Breast epithelium (tissue), 4 donors: ENCODE measurements around the gene RAC3. TPM values are rescaled to one million over a fixed set of nuclear protein-coding genes. Genes with fewer than 3 reads are reported as not detected.

ENCODE experiments used
- DNase-seq, 2 donors: peaks; one replicate each; pipeline ENCODE4 v3.0.0-alpha.2; 2019; ENCODE audit warnings: low spot score in 2 of 2
- H3K27ac ChIP-seq, 2 donors: fragments of 200-600 bp; sonication (generic) in 1 of 2; one replicate each; pipeline ENCODE4 v1.5.1; 2016 to 2019; ENCODE audit warnings: mild to moderate bottlenecking in 1 of 2
- H3K27me3 ChIP-seq, 2 donors: fragments of 200-600 bp; sonication (generic) in 1 of 2; one replicate each; pipeline versions ENCODE4 v1.5.1 to v1.6.0; 2017 to 2019; ENCODE audit warnings: control low read depth in 1 of 2, mild to moderate bottlenecking in 1 of 2
- H3K36me3 ChIP-seq: fragments of 200-600 bp; one replicate; pipeline ENCODE4 v1.5.1; 2019
- H3K4me1 ChIP-seq, 2 donors: fragments of 200-600 bp; sonication (generic); one replicate each; pipeline ENCODE4 v1.5.1; 2016 to 2019; ENCODE audit warnings: control low read depth in 1 of 2
- H3K4me3 ChIP-seq, 3 donors: fragments of 200-600 bp; sonication (generic); 1 replicate in 2 of 3; 2 replicates in 1 of 3; pipeline ENCODE4 v1.5.1; 2016 to 2019; ENCODE audit warnings: mild to moderate bottlenecking in 3 of 3, moderate library complexity in 2 of 3
- H3K9me3 ChIP-seq, 2 donors: fragments of 200-600 bp; sonication (generic) in 1 of 2; one replicate each; pipeline ENCODE4 v1.5.1; 2016 to 2019; ENCODE audit warnings: control low read depth in 1 of 2
- POLR2A ChIP-seq: fragments of 450-650 bp; IDR thresholded peaks from one replicate; pipeline ENCODE4 v1.6.1; 2016; ENCODE audit warnings: antibody characterized with exemption, mild to moderate bottlenecking, moderate library complexity
- POLR2AphosphoS5 ChIP-seq, 3 donors: sonication (generic); formaldehyde crosslinking; IDR thresholded peaks; one replicate each; pipeline ENCODE4 v1.6.1; 2017; ENCODE audit warnings: antibody characterized with exemption in 3 of 3
- intact Hi-C: fragments of 100-400 bp; cut with DNase I; formaldehyde crosslinking; loops from one replicate; pipeline ENCODE4 v1.15.1; 2023; ENCODE audit warnings: low total_unique reads
- total RNA-seq, 3 donors: library from RNA; depleted of rRNA; stranded (reverse); fragments of >200 nt; gene quantifications; one replicate each; pipeline ENCODE4 v1.1.0, GENCODE V29; 2016
- TF ChIP-seq, protein P1 (sequence below), 3 donors: fragments of 450-650 bp; IDR thresholded peaks; one replicate each; pipeline ENCODE4 v1.5.1; 2016 to 2017; ENCODE audit warnings: antibody characterized with exemption in 3 of 3, mild to moderate bottlenecking in 3 of 3, moderate library complexity in 3 of 3

RAC3 gene
- total RNA-seq, 3 donors from 2014 or later: 7.6 to 23.0 (median 16.1) TPM

DNA sequence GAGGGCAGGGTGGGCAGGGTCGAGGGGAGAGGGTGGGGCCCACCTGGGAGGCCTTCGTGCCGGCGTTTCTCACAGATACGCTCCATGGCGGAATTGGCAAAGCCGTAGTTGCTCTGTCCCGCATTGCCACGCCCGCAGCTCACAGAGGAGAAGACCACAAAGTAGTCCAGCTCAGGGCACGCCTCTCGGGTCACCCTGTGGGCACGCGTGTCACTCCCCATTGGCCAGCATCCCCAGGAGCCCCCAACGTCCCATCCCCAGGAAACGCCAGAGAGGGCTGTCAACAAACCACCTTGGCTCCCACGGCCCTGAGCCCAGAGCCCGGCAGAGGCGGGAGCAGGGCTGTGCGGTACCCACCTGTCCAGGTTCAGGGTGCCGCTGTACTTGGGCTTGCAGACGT lies 50.5 kb downstream of the RAC3 start:
- Histone ChIP-seq H3K4me1 (no peaks in the 10 kb centered on the region), H3K27ac (no peak overlapping the region), H3K9me3 (no peaks in the 10 kb centered on the region), H3K36me3 (peaks cover 49% of the 10 kb centered on the region), H3K27me3 (no peaks in the 10 kb centered on the region), H3K4me3 (no peak overlapping the region)
- intact Hi-C loops: loop anchor here (10.0 kb wide), 1 partner anchor 47 kb away; the partner anchor contains the start of genes DCXR and RAC3
- TF ChIP-seq POLR2AphosphoS5 (IDR thresholded peaks at IDR 0.05) (no peak), POLR2A (no peak)
- TF ChIP-seq, protein P1, sequence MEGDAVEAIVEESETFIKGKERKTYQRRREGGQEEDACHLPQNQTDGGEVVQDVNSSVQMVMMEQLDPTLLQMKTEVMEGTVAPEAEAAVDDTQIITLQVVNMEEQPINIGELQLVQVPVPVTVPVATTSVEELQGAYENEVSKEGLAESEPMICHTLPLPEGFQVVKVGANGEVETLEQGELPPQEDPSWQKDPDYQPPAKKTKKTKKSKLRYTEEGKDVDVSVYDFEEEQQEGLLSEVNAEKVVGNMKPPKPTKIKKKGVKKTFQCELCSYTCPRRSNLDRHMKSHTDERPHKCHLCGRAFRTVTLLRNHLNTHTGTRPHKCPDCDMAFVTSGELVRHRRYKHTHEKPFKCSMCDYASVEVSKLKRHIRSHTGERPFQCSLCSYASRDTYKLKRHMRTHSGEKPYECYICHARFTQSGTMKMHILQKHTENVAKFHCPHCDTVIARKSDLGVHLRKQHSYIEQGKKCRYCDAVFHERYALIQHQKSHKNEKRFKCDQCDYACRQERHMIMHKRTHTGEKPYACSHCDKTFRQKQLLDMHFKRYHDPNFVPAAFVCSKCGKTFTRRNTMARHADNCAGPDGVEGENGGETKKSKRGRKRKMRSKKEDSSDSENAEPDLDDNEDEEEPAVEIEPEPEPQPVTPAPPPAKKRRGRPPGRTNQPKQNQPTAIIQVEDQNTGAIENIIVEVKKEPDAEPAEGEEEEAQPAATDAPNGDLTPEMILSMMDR (IDR thresholded peaks at IDR 0.05): no peak
- no peak for DNase-seq

DNA sequence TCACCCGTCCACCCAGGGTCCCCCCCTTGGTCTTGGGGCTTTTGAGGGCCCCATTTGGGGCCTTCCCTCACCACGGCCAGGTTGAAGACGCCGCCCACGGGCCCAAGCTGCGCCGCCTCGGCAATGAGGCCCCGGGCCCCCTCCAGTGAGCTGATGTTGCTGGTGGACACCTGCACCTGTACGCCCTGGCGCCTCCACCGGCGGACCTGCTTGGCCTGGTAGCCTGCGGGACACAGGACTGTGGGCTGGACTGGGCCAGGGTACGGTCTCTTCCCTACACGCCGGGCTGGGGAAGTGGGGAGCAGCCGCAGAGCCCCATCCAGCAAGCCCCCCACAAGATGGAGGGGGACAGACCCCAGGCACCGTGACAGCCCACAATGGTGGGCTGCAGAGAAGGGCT lies 51.0 kb downstream of the RAC3 start:
- no peaks in the 10 kb centered on the region for H3K27me3 ChIP-seq
- H3K36me3 ChIP-seq: peaks cover 53% of the 10 kb centered on the region
- intact Hi-C loops: loop anchor here (10.0 kb wide), 1 partner anchor 48 kb away; the partner anchor contains the start of genes DCXR and RAC3

DNA sequence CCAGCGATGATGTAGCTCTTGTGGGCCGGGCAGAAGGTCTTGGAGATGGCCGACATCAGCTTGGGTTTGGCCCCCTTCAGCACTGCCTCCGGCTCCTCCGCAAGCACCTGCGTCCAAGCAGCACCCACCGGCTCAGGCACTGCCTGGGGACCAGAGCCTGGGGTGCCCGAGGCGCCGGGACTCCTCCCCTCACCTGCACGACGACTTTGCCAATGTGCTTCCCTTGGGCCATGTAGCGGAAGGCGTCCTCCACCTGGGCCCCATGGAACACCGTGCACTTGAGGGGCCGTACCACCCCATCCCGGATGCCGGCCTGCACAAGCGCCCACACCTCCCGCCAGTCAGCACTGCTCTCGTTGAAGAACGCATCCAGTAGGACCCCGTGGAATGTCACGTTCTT lies 51.5 kb downstream of the RAC3 start:
- no peaks in the 10 kb centered on the region for H3K27me3 ChIP-seq
- H3K9me3 ChIP-seq: no peaks in the 10 kb centered on the region
- DNase-seq: no peak
- no peak overlapping the region for H3K4me3 ChIP-seq
- TF ChIP-seq POLR2A (no peak), POLR2AphosphoS5 (IDR thresholded peaks at IDR 0.05) (no peak)
- TF ChIP-seq, protein P1 (IDR thresholded peaks at IDR 0.05): no peak
- intact Hi-C loops: loop anchor here (10.0 kb wide), 1 partner anchor 48 kb away; the partner anchor contains the start of genes DCXR and RAC3
- H3K36me3 ChIP-seq: peaks cover 57% of the 10 kb centered on the region
- H3K27ac ChIP-seq: no peak overlapping the region
- H3K4me1 ChIP-seq: no peaks in the 10 kb centered on the region

More for the DNA sequence above, 51.0 kb downstream of the RAC3 start:
- Histone ChIP-seq H3K9me3 (no peaks in the 10 kb centered on the region), H3K27ac (no peak overlapping the region), H3K4me3 (no peak overlapping the region), H3K4me1 (no peaks in the 10 kb centered on the region)
- DNase-seq: no peak
- no peak for TF ChIP-seq POLR2A
- TF ChIP-seq POLR2AphosphoS5 (IDR thresholded peaks at IDR 0.05): no peak
- TF ChIP-seq, protein P1 (IDR thresholded peaks at IDR 0.05): no peak

Other genes with a start within 250 kb of the RAC3 start
- gene GCGR, start 227.5 kb upstream of the RAC3 start, total RNA-seq: not detected
- 10 to 100 TPM; 51.2 to 81.0 (median 67.5) TPM for gene MCRIP1, start 198.4 kb upstream of the RAC3 start, total RNA-seq
- gene PPP1R27, start 196.6 kb upstream of the RAC3 start, total RNA-seq: not detected
- gene P4HB, start 171.1 kb upstream of the RAC3 start, total RNA-seq: 100 to 1,000 TPM; 374 to 475 (median 466) TPM
- 100 to 1,000 TPM in 2 of 3 donors, 10 to 100 TPM in 1; 67.0 to 135 (median 124) TPM for gene ARHGDIA, start 160.3 kb upstream of the RAC3 start, total RNA-seq
- 10 to 100 TPM; 37.4 to 69.5 (median 50.9) TPM for gene ALYREF, start 140.1 kb upstream of the RAC3 start, total RNA-seq
- gene ANAPC11, start 140.0 kb upstream of the RAC3 start, total RNA-seq: 100 to 1,000 TPM in 2 of 3 donors, 10 to 100 TPM in 1; 99.7 to 127 (median 117) TPM
- 1 to 10 TPM in 1 of 3 donors, not detected in 2; 2.0 TPM for gene NPB, start 129.4 kb upstream of the RAC3 start, total RNA-seq
- gene PCYT2, start 120.3 kb upstream of the RAC3 start, total RNA-seq: 10 to 100 TPM; 22.9 to 69.4 (median 35.9) TPM
- gene SIRT7, start 113.5 kb upstream of the RAC3 start, total RNA-seq: 10 to 100 TPM; 20.6 to 27.2 (median 25.8) TPM
- 10 to 100 TPM; 12.3 to 15.2 (median 14.1) TPM for gene MAFG, start 103.9 kb upstream of the RAC3 start, total RNA-seq
- gene PYCR1, start 94.4 kb upstream of the RAC3 start, total RNA-seq: 10 to 100 TPM in 2 of 3 donors, 1 to 10 TPM in 1; 3.0 to 30.2 (median 15.5) TPM
- gene MYADML2, start 84.4 kb upstream of the RAC3 start, total RNA-seq: not detected
- gene NOTUM, start 70.5 kb upstream of the RAC3 start, total RNA-seq: under 1 TPM in 1 of 3 donors, not detected in 2; 0.29 TPM
- gene ASPSCR1, start 54.0 kb upstream of the RAC3 start, total RNA-seq: 10 to 100 TPM; 15.4 to 31.8 (median 17.9) TPM
- 10 to 100 TPM; 79.5 to 94.7 (median 92.5) TPM for gene CENPX, start 8.8 kb upstream of the RAC3 start, total RNA-seq
- 10 to 100 TPM in 2 of 3 donors, 1 to 10 TPM in 1; 8.0 to 18.7 (median 14.7) TPM for gene LRRC45, start 8.4 kb upstream of the RAC3 start, total RNA-seq
- 100 to 1,000 TPM; 202 to 484 (median 228) TPM for gene DCXR, start 6.0 kb downstream of the RAC3 start, total RNA-seq
- gene RFNG, start 20.1 kb downstream of the RAC3 start, total RNA-seq: 10 to 100 TPM; 30.5 to 49.4 (median 31.8) TPM
- 10 to 100 TPM; 68.8 to 95.4 (median 94.4) TPM for gene GPS1, start 20.2 kb downstream of the RAC3 start, total RNA-seq
- gene DUS1L, start 34.1 kb downstream of the RAC3 start, total RNA-seq: 10 to 100 TPM; 55.0 to 96.4 (median 82.0) TPM
- 100 to 1,000 TPM in 1 of 3 donors, 10 to 100 TPM in 2; 95.4 to 590 (median 98.6) TPM for gene FASN, start 66.6 kb downstream of the RAC3 start, total RNA-seq
- gene CCDC57, start 181.2 kb downstream of the RAC3 start, total RNA-seq: 10 to 100 TPM; 13.4 to 56.9 (median 52.8) TPM
- gene SLC16A3, start 197.4 kb downstream of the RAC3 start, total RNA-seq: 10 to 100 TPM; 10.2 to 22.6 (median 17.3) TPM
- 10 to 100 TPM; 50.7 to 85.9 (median 75.2) TPM for gene CSNK1D, start 242.0 kb downstream of the RAC3 start, total RNA-seq